ENCODE measurements around the gene B3GNT4. TPM values are rescaled to one million over a fixed set of nuclear protein-coding genes. Genes with fewer than 3 reads are reported as not detected.

Gene B3GNT4
- total and polyA plus RNA-seq, 2 donors (not counting 3 experiments of a cell fraction or from before 2014, with no cell fraction given) = 0.11 to 0.31 TPM

DNA sequence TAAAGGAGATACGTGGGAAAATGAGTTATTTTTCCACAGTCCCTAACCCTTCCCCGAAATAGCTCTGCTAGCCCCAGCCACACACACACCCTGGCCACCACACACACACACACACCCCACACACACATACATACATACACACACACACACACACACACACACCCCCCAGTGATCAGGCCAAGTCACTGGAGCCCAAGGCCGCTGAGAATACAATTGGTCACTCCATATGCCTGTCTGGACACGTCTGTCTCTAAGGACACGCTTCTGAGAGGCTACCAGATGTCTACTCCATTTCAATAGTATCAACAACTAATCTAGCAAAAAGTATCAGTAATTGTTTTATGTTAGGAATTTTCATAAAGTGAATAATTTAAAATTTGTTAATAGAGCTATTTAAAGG, 35.4 kb downstream of the B3GNT4 start:
- H3K4me3 ChIP-seq (replicated peaks in 1 of 3; ENCODE audit: insufficient read depth in 1 of 3, low read depth in 1 of 3, low read length in 3 of 3) = no peak overlapping the region
- no TSS peak for BruUV-seq (replicated peaks)
- no peak for FAIRE-seq
- no peaks in the 10 kb centered on the region for H3K9me1 ChIP-seq (replicated peaks; ENCODE audit: control insufficient read depth, extremely low read depth, insufficient read depth, low read length)
- H4K20me1 ChIP-seq (replicated peaks; ENCODE audit: control insufficient read depth, extremely low read depth, insufficient read depth, low read length) = no peaks in the 10 kb centered on the region
- H3K9ac ChIP-seq (replicated peaks; ENCODE audit: extremely low read depth, insufficient read depth, low read length) = no peak overlapping the region
- peaks cover 0 to 10% of the 10 kb centered on the region in 2 experiments for H3K36me3 ChIP-seq (ENCODE audit: control insufficient read depth in 2 of 2, extremely low read depth in 1 of 2, insufficient read depth in 2 of 2, low read length in 2 of 2)
- TF ChIP-seq MYC (IDR thresholded peaks at IDR 0.05; ENCODE audit: low read depth, low read length) (no peak), POLR2AphosphoS5 (IDR thresholded peaks at IDR 0.05; ENCODE audit: insufficient read depth, low read depth, low read length) (no peak), FOS (IDR thresholded peaks at IDR 0.05; ENCODE audit: borderline replicate concordance, insufficient read depth, low read length) (no peak), POLR2A (IDR thresholded peaks at IDR 0.05; ENCODE audit: low read depth, low read length) (no peak), GATA2 (IDR thresholded peaks at IDR 0.05; ENCODE audit: insufficient read depth, insufficient read length, low read depth, low read length) (no peak), JUN (IDR thresholded peaks at IDR 0.05; ENCODE audit: borderline replicate concordance, insufficient read depth, insufficient read length, low read depth) (no peak)
- TF ChIP-seq, protein P1, sequence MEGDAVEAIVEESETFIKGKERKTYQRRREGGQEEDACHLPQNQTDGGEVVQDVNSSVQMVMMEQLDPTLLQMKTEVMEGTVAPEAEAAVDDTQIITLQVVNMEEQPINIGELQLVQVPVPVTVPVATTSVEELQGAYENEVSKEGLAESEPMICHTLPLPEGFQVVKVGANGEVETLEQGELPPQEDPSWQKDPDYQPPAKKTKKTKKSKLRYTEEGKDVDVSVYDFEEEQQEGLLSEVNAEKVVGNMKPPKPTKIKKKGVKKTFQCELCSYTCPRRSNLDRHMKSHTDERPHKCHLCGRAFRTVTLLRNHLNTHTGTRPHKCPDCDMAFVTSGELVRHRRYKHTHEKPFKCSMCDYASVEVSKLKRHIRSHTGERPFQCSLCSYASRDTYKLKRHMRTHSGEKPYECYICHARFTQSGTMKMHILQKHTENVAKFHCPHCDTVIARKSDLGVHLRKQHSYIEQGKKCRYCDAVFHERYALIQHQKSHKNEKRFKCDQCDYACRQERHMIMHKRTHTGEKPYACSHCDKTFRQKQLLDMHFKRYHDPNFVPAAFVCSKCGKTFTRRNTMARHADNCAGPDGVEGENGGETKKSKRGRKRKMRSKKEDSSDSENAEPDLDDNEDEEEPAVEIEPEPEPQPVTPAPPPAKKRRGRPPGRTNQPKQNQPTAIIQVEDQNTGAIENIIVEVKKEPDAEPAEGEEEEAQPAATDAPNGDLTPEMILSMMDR (IDR thresholded peaks at IDR 0.05; ENCODE audit: extremely low read depth in 1 of 2, insufficient read depth in 1 of 2, low read depth in 1 of 2, low read length in 2 of 2) = no peak
- TF ChIP-seq, protein P2, sequence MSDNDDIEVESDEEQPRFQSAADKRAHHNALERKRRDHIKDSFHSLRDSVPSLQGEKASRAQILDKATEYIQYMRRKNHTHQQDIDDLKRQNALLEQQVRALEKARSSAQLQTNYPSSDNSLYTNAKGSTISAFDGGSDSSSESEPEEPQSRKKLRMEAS (IDR thresholded peaks at IDR 0.05; ENCODE audit: insufficient read depth, insufficient read length) = no peak
- H3K4me2 ChIP-seq (ENCODE audit: insufficient read depth, low read length) = no peak overlapping the region
- ChIA-PET CTCF (no interaction called here), POLR2A (no interaction called here)
- dilution Hi-C loops (cut with MboI; ENCODE audit: extremely low pct_ligation_motif_present, low sequenced_read_pairs) = no loop called here
- H3K9me3 ChIP-seq (replicated peaks; ENCODE audit: control insufficient read depth, insufficient read depth, low read length) = no peaks in the 10 kb centered on the region
- no peak for DNase-seq (ENCODE audit: low read depth, low spot score)
- no peak overlapping the region for H2AFZ ChIP-seq (ENCODE audit: low read depth, low read length)
- H3K4me1 ChIP-seq (ENCODE audit: control insufficient read depth, extremely low read depth, insufficient read depth, low read length) = no peaks in the 10 kb centered on the region
- intact Hi-C loops (cut with micrococcal nuclease) = no loop called here
- no peak overlapping the region for H3K27ac ChIP-seq (ENCODE audit: insufficient read depth, low read depth, low read length)
- no peaks in the 10 kb centered on the region for H3K79me2 ChIP-seq (ENCODE audit: control insufficient read depth, insufficient read depth, low read length)
- no peaks in the 10 kb centered on the region for H3K27me3 ChIP-seq (ENCODE audit: control insufficient read depth in 2 of 2, insufficient read depth in 2 of 2, low read length in 2 of 2)
